Activated B cell treated with CpG ODN at 0.5 μM for 24 hours (primary cell): ENCODE results near the gene CHCHD1. TPM values are rescaled to one million over a fixed set of nuclear protein-coding genes. Genes with fewer than 3 reads are reported as not detected.
A peak's percentile ranks its signal among the peaks of the same experiment; 100 is the strongest.

Experiments
- ATAC-seq: fragments of 200-7000 bp; cut with Tn5 transposase; one replicate; pipeline ENCODE4 v1.10.0; 2021; ENCODE audit warnings: low read depth, mild to moderate bottlenecking, moderate library complexity
- CTCF ChIA-PET: fragments of 350-600 bp; sonication (Branson Sonifier 250); formaldehyde crosslinking; loops from one replicate; lab custom pipeline; 2021; ENCODE audit warnings: antibody characterized with exemption; lab: Charles Lee
- POLR2A ChIA-PET: fragments of 350-600 bp; sonication (Branson Sonifier 250); formaldehyde crosslinking; loops from one replicate; lab custom pipeline; 2021; ENCODE audit warnings: antibody characterized with exemption; lab: Charles Lee
- DNase-seq: peaks from one replicate; pipeline ENCODE4 v3.0.0; 2022
- H3K27ac Mint-ChIP-seq: one replicate; pipeline ENCODE4 v1.8.0; 2020; ENCODE audit warnings: mixed read lengths
- H3K27me3 Mint-ChIP-seq: one replicate; pipeline ENCODE4 v1.8.0; 2021; ENCODE audit warnings: mixed read lengths
- H3K36me3 Mint-ChIP-seq: one replicate; pipeline ENCODE4 v1.8.0; 2021; ENCODE audit warnings: low read depth, mixed read lengths
- H3K4me1 Mint-ChIP-seq: one replicate; pipeline ENCODE4 v1.8.0; 2021; ENCODE audit warnings: mixed read lengths
- H3K4me3 Mint-ChIP-seq: one replicate; pipeline ENCODE4 v1.8.0; 2020; ENCODE audit warnings: mild to moderate bottlenecking, mixed read lengths
- H3K9me3 Mint-ChIP-seq: one replicate; pipeline ENCODE4 v1.8.0; 2020; ENCODE audit warnings: mixed read lengths
- CTCF ChIP-seq: fragments of 200-600 bp; IDR thresholded peaks from one replicate; pipeline ENCODE4 v1.8.0; 2022; ENCODE audit warnings: antibody characterized with exemption, mild to moderate bottlenecking
- intact Hi-C: fragments of 100-400 bp; cut with micrococcal nuclease; formaldehyde crosslinking; loops from one replicate; pipeline ENCODE4 v1.15.1; 2024
- total RNA-seq: library from RNA; stranded (reverse); gene quantifications from 2 replicates; pipeline ENCODE4 v1.2.3, GENCODE V29; 2022

Gene CHCHD1
- total RNA-seq, 1 donor from 2014 or later: 19.3 TPM

GRCh38 chr10:73780301-73780700 lies 1.5 kb upstream of the CHCHD1 start:
- H3K4me3 Mint-ChIP-seq: peak overlapping the region; percentile 99
- no peak for DNase-seq
- H3K9me3 Mint-ChIP-seq: no peaks in the 10 kb centered on the region
- H3K27ac Mint-ChIP-seq: no peak overlapping the region
- ChIA-PET POLR2A (interaction anchor here (1.3 to 4.9 kb wide), 3 partner anchors 7 to 36 kb away, joined by 9 to 77 read pairs (median 14); partner anchors contain the start of gene SEC24C), CTCF (interaction anchor here (2.1 kb wide), 1 partner anchor 99 kb away, joined by 4 read pairs; no protein-coding TSS in a partner anchor)
- no peak for ATAC-seq
- H3K4me1 Mint-ChIP-seq: peaks cover 52% of the 10 kb centered on the region
- no peaks in the 10 kb centered on the region for H3K27me3 Mint-ChIP-seq
- no peak for TF ChIP-seq CTCF
- peaks cover 46% of the 10 kb centered on the region for H3K36me3 Mint-ChIP-seq
- intact Hi-C loops: no loop called here

- Mint-ChIP-seq H3K27me3 (no peaks in the 10 kb centered on the region), H3K4me1 (peaks cover 48% of the 10 kb centered on the region), H3K9me3 (no peaks in the 10 kb centered on the region), H3K27ac (peak overlapping the region; percentile 31), H3K4me3 (peak overlapping the region; percentile 99), H3K36me3 (peaks cover 41% of the 10 kb centered on the region)
- no peak for TF ChIP-seq CTCF
- ATAC-seq: no peak
- intact Hi-C loops: no loop called here
- ChIA-PET CTCF (interaction anchor here (1.7 to 2.1 kb wide), 2 partner anchors 12 to 98 kb away, joined by 4 to 5 read pairs; no protein-coding TSS in a partner anchor), POLR2A (interaction anchor here (1.2 to 4.9 kb wide), 6 partner anchors 8 to 94 kb away, joined by 4 to 77 read pairs (median 8); partner anchors contain the start of genes CAMK2G and SEC24C)
- DNase-seq: no peak
Observed at GRCh38 chr10:73780966-73781365, 882 bp upstream of the CHCHD1 start.

GRCh38 chr10:73781548-73781878 lies 335 bp upstream of the CHCHD1 start:
- Mint-ChIP-seq H3K36me3 (peaks cover 37% of the 10 kb centered on the region), H3K4me1 (peaks cover 53% of the 10 kb centered on the region), H3K27me3 (no peaks in the 10 kb centered on the region), H3K27ac (peak overlapping the region; percentile 98), H3K4me3 (peak overlapping the region; percentile 99), H3K9me3 (no peaks in the 10 kb centered on the region)
- CTCF ChIA-PET: interaction anchor here (0.7 to 2.1 kb wide), 3 partner anchors 9 to 98 kb away, joined by 4 to 5 read pairs (median 5); no protein-coding TSS in a partner anchor
- ATAC-seq: peak; percentile 0
- intact Hi-C loops: no loop called here
- no peak for DNase-seq
- no peak for TF ChIP-seq CTCF
- POLR2A ChIA-PET: interaction anchor here (0.5 to 4.9 kb wide), 16 partner anchors 9 to 1482 kb away, joined by 3 to 77 read pairs (median 4); partner anchors contain the start of genes CAMK2G, DNAJC9, PPP3CB and SEC24C

- ChIA-PET POLR2A (interaction anchor here (1.0 to 4.9 kb wide), 4 partner anchors 10 to 30 kb away, joined by 3 to 77 read pairs (median 5); a partner anchor contains a TSS), CTCF (no interaction called here)
- peak overlapping the region; percentile 98 for H3K27ac Mint-ChIP-seq
- peak overlapping the region; percentile 99 for H3K4me3 Mint-ChIP-seq
- no peaks in the 10 kb centered on the region for H3K27me3 Mint-ChIP-seq
- ATAC-seq (no peak), DNase-seq (no peak)
- peaks cover 61% of the 10 kb centered on the region for H3K4me1 Mint-ChIP-seq
- H3K9me3 Mint-ChIP-seq: no peaks in the 10 kb centered on the region
- H3K36me3 Mint-ChIP-seq: peaks cover 28% of the 10 kb centered on the region
- no peak for TF ChIP-seq CTCF
- intact Hi-C loops: no loop called here
Observed at GRCh38 chr10:73782749-73783085, 869 bp downstream of the CHCHD1 start.

GRCh38 chr10:73785211-73785720 lies 3.4 kb downstream of the CHCHD1 start, which contains the start of gene ZSWIM8:
Gene ZSWIM8 (plus strand): TSS chr10:73785606. CDS start chr10:73785879, 273 bp downstream.
- Mint-ChIP-seq H3K27ac (peak within 1 kb of the TSS; percentile 98), H3K9me3 (no peaks in the 10 kb centered on the region), H3K27me3 (no peaks in the 10 kb centered on the region), H3K4me3 (peak within 1 kb of the TSS; percentile 99), H3K36me3 (peaks cover 31% of the 10 kb centered on the region), H3K4me1 (peaks cover 57% of the 10 kb centered on the region)
- ChIA-PET POLR2A (interaction anchor here (0.7 to 2.0 kb wide), 11 partner anchors 13 to 405 kb away, joined by 3 to 21 read pairs (median 5); partner anchors contain the start of gene SEC24C), CTCF (interaction anchor here (0.8 kb wide), 1 partner anchor 25 kb away, joined by 3 read pairs; no protein-coding TSS in a partner anchor)
- intact Hi-C loops: loop anchor here (1.0 to 2.0 kb wide), 7 partner anchors 13 to 688 kb away; partner anchors contain the start of genes NDST2, P4HA1 and SEC24C
- TF ChIP-seq CTCF: no peak
- ATAC-seq: peak; percentile 88
- DNase-seq: peak; percentile 78
